ENCODE measurements around the gene TEKT2. TPM values are rescaled to one million over a fixed set of nuclear protein-coding genes. Genes with fewer than 3 reads are reported as not detected.

The TEKT2 gene
- total and polyA plus RNA-seq, 2 of the 8 experiments (the other 6 are each of a cell fraction or from before 2014, with no cell fraction given), result 1.6 to 1.7 TPM

DNA sequence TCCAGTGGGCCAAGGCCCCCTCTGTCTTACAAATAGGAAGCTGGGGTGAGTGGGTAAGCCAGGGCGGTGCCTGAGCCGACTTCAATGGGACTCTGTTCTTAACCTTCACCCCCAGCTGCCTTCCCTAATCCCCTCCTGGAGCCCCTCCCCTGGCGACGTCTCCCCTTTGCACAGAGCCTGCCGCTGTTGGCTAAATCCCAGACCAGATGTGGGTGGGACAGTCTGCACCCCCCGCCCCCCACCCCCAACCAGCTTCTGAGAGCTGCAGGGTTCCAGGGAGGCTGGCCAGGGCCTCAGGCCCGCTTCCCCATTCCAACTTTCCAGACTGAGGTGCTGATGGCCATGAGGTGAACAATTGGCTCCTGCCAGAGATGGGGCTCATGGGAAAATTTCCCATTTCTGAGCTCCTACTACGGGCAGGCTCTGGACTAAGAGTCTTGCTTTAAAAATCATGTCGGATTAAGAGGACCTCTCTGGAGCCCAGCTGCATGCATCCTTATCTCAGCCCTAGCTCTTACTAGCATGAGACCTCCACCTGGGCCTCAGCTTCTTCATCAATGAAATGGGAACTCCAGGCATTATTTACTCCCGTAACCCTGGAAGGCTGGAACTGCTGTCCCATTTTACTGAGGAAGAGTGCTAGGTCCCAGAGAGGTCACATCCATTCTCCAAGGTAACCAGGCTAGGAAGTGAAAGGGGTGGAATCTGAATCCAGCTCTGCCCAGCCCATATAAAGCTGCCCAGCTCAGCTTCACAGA is 34.7 kb downstream of the TEKT2 start:
- Histone ChIP-seq H3K4ac (replicated peaks; ENCODE audit: insufficient read length, low read depth, low read length) (no peak overlapping the region), H3K79me2 (ENCODE audit: control insufficient read depth in 1 of 2, insufficient read depth in 2 of 2, low read length in 2 of 2) (no peaks in the 10 kb centered on the region), H3K9me3 (ENCODE audit: insufficient read depth in 2 of 2, low read depth in 1 of 2, low read length in 1 of 2) (no peaks in the 10 kb centered on the region), H2AFZ (ENCODE audit: low read length) (no peak overlapping the region), H3K56ac (replicated peaks; ENCODE audit: insufficient read length, low read depth, low read length) (no peak overlapping the region), H3K4me1 (replicated peaks in 1 of 4; ENCODE audit: control insufficient read depth in 3 of 4, insufficient read depth in 4 of 4, low read length in 3 of 4) (peaks cover 0 to 10% (median 5%) of the 10 kb centered on the region in 4 experiments; a peak in 5 of 7 replicates), H3K36me3 (ENCODE audit: control insufficient read depth in 2 of 4, insufficient read depth in 4 of 4, low read length in 3 of 4) (no peaks in the 10 kb centered on the region), H3K27me3 (replicated peaks in 1 of 4; ENCODE audit: control insufficient read depth in 3 of 4, extremely low read depth in 1 of 4, insufficient read depth in 3 of 4, low read length in 3 of 4) (peaks cover 0 to 8% (median 5%) of the 10 kb centered on the region in 4 experiments; a peak in 5 of 7 replicates), H4K5ac (ENCODE audit: insufficient read length, low read depth, low read length) (no peak overlapping the region), H2BK20ac (ENCODE audit: low read length) (no peak overlapping the region), H3K4me2 (ENCODE audit: insufficient read depth in 1 of 2, low read depth in 2 of 2, low read length in 2 of 2) (no peak overlapping the region; a peak in 1 of 4 replicates), H2BK12ac (ENCODE audit: low read depth, low read length) (no peak overlapping the region), H3K23me2 (ENCODE audit: low read depth, low read length) (no peaks in the 10 kb centered on the region), H3K4me3 (ENCODE audit: extremely low read depth in 1 of 4, insufficient read depth in 2 of 4, low read depth in 3 of 4, low read length in 4 of 4) (no peak overlapping the region), H3K14ac (ENCODE audit: insufficient read length) (no peak overlapping the region), H4K8ac (ENCODE audit: extremely low read depth, insufficient read depth, low read length) (peak overlapping the region; percentile 48; the same call in 1 of the 2 replicates), H3K27ac (ENCODE audit: low read depth, low read length) (no peak overlapping the region), H4K20me1 (replicated peaks in 1 of 2; ENCODE audit: control insufficient read depth in 1 of 2, insufficient read depth in 2 of 2, low read length in 2 of 2) (no peaks in the 10 kb centered on the region), H2BK120ac (replicated peaks; ENCODE audit: low read depth, low read length) (no peak overlapping the region), H2AK5ac (ENCODE audit: low read depth, low read length) (no peak overlapping the region), H2BK15ac (ENCODE audit: low read length) (no peak overlapping the region), H2BK5ac (ENCODE audit: low read depth, low read length) (no peak overlapping the region), H3K79me1 (ENCODE audit: low read depth, low read length) (no peaks in the 10 kb centered on the region), H3K18ac (ENCODE audit: extremely low read depth, low read length) (no peak overlapping the region), H4K91ac (replicated peaks; ENCODE audit: insufficient read length, low read length) (no peak overlapping the region), H3K9ac (replicated peaks in 1 of 4; ENCODE audit: extremely low read depth in 1 of 4, low read depth in 3 of 4, low read length in 3 of 4) (no peak overlapping the region), H3K23ac (ENCODE audit: insufficient read length) (no peak overlapping the region)
- FAIRE-seq, result no peak
- DNase-seq (ENCODE audit: low read depth in 1 of 2, low spot score in 2 of 2), result no peak
- ChIA-PET CTCF (ENCODE audit: partially characterized antibody) (interaction anchor here (1.0 to 32.6 kb wide), 8 partner anchors 12 to 97 kb away, joined by 3 to 738 read pairs (median 14); partner anchors contain the start of gene TRAPPC3), POLR2A (ENCODE audit: partially characterized antibody) (interaction anchor here (0.6 to 2.2 kb wide), 6 partner anchors 9 to 333 kb away, joined by 3 to 6 read pairs (median 4); no protein-coding TSS in a partner anchor)
- TF ChIP-seq KDM1A (IDR thresholded peaks at IDR 0.05; ENCODE audit: borderline replicate concordance, low read length) (peak; percentile 77), PHF8 (conservative IDR thresholded peaks at IDR 0.05; ENCODE audit: low read depth, low read length) (no peak), SIRT6 (IDR thresholded peaks at IDR 0.05; ENCODE audit: low read length) (no peak), JUN (IDR thresholded peaks at IDR 0.05; ENCODE audit: low read depth, low read length) (no peak), ZNF274 (IDR thresholded peaks at IDR 0.05; ENCODE audit: borderline replicate concordance, extremely low read depth, low read length) (no peak)
- WGBS, 2 experiments (ENCODE audit: extremely low coverage in 1 of 2, insufficient coverage in 1 of 2, insufficient read length in 1 of 2, insufficient replicate concordance in 2 of 2, low coverage in 1 of 2, low lambda C conversion rate in 2 of 2, missing lambda C conversion rate in 1 of 2), result 74% methylated on average over 10 of the region's 10 CpGs; no CpG with 5 or more reads in 1 of the 2 experiments
